Trophoblast cell (in vitro differentiated cells and primary cell): ENCODE results near the gene APLN.

ENCODE experiments used
- DNase-seq, 2 donors: peaks; one replicate each; pipeline ENCODE4 v3.0.0-alpha.2; 2016
- H2AFZ ChIP-seq: 2 replicates; pipeline ENCODE4 v1.6.1; 2013; ENCODE audit warnings: low read length, moderate library complexity, mild to moderate bottlenecking; ENCODE audit not compliant: insufficient read depth, poor library complexity
- H2AK5ac ChIP-seq: 2 replicates; pipeline ENCODE4 v1.6.1; 2013; ENCODE audit warnings: mild to moderate bottlenecking, low read length
- H2BK120ac ChIP-seq: 2 replicates; pipeline ENCODE4 v1.6.1; 2013; ENCODE audit warnings: low read length, mild to moderate bottlenecking, moderate library complexity; ENCODE audit not compliant: insufficient read depth, poor library complexity
- H2BK12ac ChIP-seq: 2 replicates; pipeline ENCODE4 v1.6.1; 2013; ENCODE audit warnings: mild to moderate bottlenecking, low read length, moderate library complexity
- H2BK5ac ChIP-seq: 2 replicates; pipeline ENCODE4 v1.6.1; 2013; ENCODE audit warnings: low read length, low read depth, moderate library complexity, mild to moderate bottlenecking; ENCODE audit not compliant: poor library complexity
- H3K14ac ChIP-seq: 2 replicates; pipeline ENCODE4 v1.6.1; 2013; ENCODE audit warnings: mild to moderate bottlenecking, low read length
- H3K18ac ChIP-seq: 2 replicates; pipeline ENCODE4 v1.6.1; 2013; ENCODE audit warnings: mild to moderate bottlenecking, low read length
- H3K23ac ChIP-seq: 2 replicates; pipeline ENCODE4 v1.6.1; 2013; ENCODE audit warnings: low read length
- H3K27ac ChIP-seq: 2 replicates; pipeline ENCODE4 v1.5.1; 2013; ENCODE audit warnings: low read depth, mild to moderate bottlenecking, inconsistent platforms, low read length, moderate library complexity
- H3K27me3 ChIP-seq: 2 replicates; pipeline ENCODE4 v1.6.1; 2013; ENCODE audit warnings: inconsistent platforms, mild to moderate bottlenecking, low read length, moderate library complexity; ENCODE audit not compliant: insufficient read depth
- H3K36me3 ChIP-seq, 2 experiments: 1 replicate in 1 of 2; 2 replicates in 1 of 2; pipeline ENCODE4 v1.6.1; 2013; ENCODE audit warnings: low read length in 2 of 2, mild to moderate bottlenecking in 2 of 2, moderate library complexity in 1 of 2; ENCODE audit not compliant: insufficient read depth in 2 of 2, control insufficient read depth in 1 of 2
- H3K4ac ChIP-seq: 2 replicates; pipeline ENCODE4 v1.6.1; 2013; ENCODE audit warnings: low read depth, mild to moderate bottlenecking, low read length, moderate library complexity
- H3K4me1 ChIP-seq, 2 experiments: 1 replicate in 1 of 2; 2 replicates in 1 of 2; pipeline ENCODE4 v1.6.1; 2013; ENCODE audit warnings: low read length in 2 of 2, mild to moderate bottlenecking in 2 of 2, moderate library complexity in 1 of 2; ENCODE audit not compliant: insufficient read depth in 2 of 2, control insufficient read depth in 1 of 2
- H3K4me2 ChIP-seq: 2 replicates; pipeline ENCODE4 v1.6.1; 2013; ENCODE audit warnings: inconsistent platforms, mild to moderate bottlenecking, low read length, moderate library complexity
- H3K4me3 ChIP-seq: 2 replicates; pipeline ENCODE4 v1.5.1; 2013; ENCODE audit warnings: mild to moderate bottlenecking, low read depth, low read length, inconsistent platforms
- H3K79me1 ChIP-seq: one replicate; pipeline ENCODE4 v1.6.1; 2013; ENCODE audit warnings: low read length
- H3K79me2 ChIP-seq: 2 replicates; pipeline ENCODE4 v1.6.1; 2013; ENCODE audit warnings: low read length, mild to moderate bottlenecking; ENCODE audit not compliant: control insufficient read depth, insufficient read depth, poor library complexity
- H3K9ac ChIP-seq: 2 replicates; pipeline ENCODE4 v1.6.1; 2013; ENCODE audit warnings: mild to moderate bottlenecking, low read length
- H3K9me3 ChIP-seq: 2 replicates; pipeline ENCODE4 v1.6.1; 2013; ENCODE audit warnings: low read depth, mild to moderate bottlenecking, control low read depth, inconsistent platforms, low read length; ENCODE audit not compliant: insufficient read depth
- H4K12ac ChIP-seq: 2 replicates; pipeline ENCODE4 v1.6.1; 2013; ENCODE audit warnings: low read depth, mild to moderate bottlenecking, low read length, moderate library complexity
- H4K8ac ChIP-seq: 2 replicates; pipeline ENCODE4 v1.6.1; 2013; ENCODE audit warnings: low read depth, mild to moderate bottlenecking, low read length, moderate library complexity
- H4K91ac ChIP-seq: one replicate; pipeline ENCODE4 v1.6.1; 2013; ENCODE audit warnings: low read depth, mild to moderate bottlenecking, low read length, moderate library complexity
- WGBS: extraction: QIAGEN DNeasy Blood & Tissue Kit; methylation state at CpG from one replicate; pipeline ENCODE4 v1.1.7; 2013; ENCODE audit warnings: missing lambda C conversion rate; ENCODE audit not compliant: insufficient read length, insufficient coverage; ENCODE audit errors: extremely low coverage; 5-methylcytosine and 5-hydroxymethylcytosine counted together

Gene APLN

DNA sequence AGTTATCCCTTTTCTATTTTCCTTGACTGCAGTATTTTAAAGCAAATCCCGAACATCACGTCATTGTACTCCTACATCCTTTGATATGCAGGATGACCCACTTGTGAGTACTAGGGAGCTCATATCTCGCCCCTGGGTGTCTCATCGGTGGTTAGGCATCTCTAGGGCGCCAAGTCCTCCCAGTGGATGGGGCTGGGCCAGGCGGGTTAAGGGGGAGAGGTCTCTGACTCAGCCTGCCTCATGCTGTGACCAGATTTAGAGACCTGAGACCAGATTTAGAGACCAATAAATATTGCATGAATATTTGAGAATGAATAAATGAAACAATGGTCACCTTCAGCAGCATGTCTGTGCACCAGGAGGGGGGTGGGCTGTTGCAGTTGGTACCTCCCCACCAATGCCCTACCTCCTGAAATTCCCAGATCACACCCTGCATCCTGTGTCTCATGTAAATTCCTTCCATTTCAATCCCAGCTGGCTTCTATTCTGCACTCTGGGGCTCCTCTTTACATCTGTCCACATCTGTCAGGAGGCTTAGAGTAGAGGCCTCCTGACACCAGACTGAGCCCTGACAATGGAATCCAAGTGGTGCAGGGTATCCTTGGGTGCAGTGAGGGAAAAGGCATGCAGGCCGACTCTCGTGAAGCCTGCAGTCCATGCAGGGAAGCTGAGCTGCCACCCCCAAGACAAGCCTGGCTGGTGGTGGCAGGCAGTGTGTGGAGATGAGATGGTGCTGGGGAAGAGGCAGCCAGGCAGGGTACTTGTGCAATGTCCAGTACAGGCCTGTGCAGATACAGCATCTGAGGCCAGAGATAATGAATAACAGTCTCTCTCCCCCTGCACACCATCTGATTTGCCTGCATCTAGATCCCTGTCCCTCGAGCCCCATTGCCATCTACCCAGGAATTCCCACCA is 5.2 kb downstream of the APLN start:
- Histone ChIP-seq H3K14ac (no peak overlapping the region), H3K4ac (no peak overlapping the region), H3K36me3 (no peaks in the 10 kb centered on the region), H3K27me3 (peaks cover 15% of the 10 kb centered on the region), H4K12ac (no peak overlapping the region), H3K9ac (no peak overlapping the region), H3K9me3 (no peaks in the 10 kb centered on the region), H2BK5ac (no peak overlapping the region), H2AK5ac (no peak overlapping the region), H4K91ac (no peak overlapping the region), H3K18ac (no peak overlapping the region), H3K4me1 (peaks cover 0 to 5% of the 10 kb centered on the region in 2 experiments), H3K4me3 (no peak overlapping the region), H3K23ac (no peak overlapping the region), H2BK120ac (no peak overlapping the region), H3K27ac (no peak overlapping the region), H2BK12ac (no peak overlapping the region), H2AFZ (no peak overlapping the region), H3K79me1 (no peaks in the 10 kb centered on the region), H4K8ac (no peak overlapping the region), H3K79me2 (no peaks in the 10 kb centered on the region), H3K4me2 (no peak overlapping the region)
- DNase-seq = no peak
- WGBS = no CpG with 5 or more reads among the region's 9 CpGs

DNA sequence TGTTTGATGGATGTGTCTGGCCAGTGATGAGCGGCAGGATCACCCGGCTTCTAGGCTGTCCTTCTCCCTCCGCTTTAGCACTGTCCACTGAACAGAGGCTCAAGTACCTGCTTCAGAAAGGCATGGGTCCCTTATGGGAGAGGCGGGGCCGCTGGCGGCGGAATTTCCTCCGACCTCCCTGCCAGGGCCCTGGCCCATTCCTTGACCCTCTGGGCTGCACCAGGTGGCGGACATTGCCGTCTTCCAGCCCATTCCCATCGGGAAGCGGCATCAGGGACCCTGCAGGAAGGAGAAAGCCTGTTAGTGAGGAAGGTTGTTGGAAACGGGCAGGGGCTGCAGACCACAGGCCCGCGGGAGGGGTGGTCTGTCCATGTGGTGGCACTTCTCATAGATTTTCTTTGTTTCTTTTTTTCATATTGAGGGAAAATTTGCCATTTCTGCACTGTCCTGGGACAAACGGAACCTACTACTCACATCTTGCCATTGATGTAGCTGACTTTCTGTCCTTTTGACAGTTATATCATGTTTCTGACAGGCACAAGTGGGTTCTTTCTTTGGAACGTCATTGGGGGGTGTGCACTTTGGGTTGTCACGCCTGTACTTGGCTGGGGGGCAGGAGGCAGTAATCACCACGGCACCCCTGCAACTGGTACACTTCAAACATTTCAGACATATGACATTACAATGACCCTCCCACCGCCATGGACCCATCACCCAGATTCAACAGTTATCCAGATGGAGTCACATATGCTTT is 6.1 kb downstream of the APLN start:
- no CpG with 5 or more reads among the region's 20 CpGs for WGBS
- Histone ChIP-seq H2AFZ (no peak overlapping the region), H3K27ac (no peak overlapping the region), H3K4me3 (no peak overlapping the region), H3K4me1 (no peaks in the 10 kb centered on the region), H3K9ac (no peak overlapping the region), H3K79me2 (no peaks in the 10 kb centered on the region), H3K4ac (no peak overlapping the region), H3K4me2 (no peak overlapping the region), H2BK12ac (no peak overlapping the region), H3K36me3 (no peaks in the 10 kb centered on the region), H4K91ac (no peak overlapping the region), H4K8ac (no peak overlapping the region), H3K23ac (no peak overlapping the region), H4K12ac (no peak overlapping the region), H2BK120ac (no peak overlapping the region), H3K9me3 (no peaks in the 10 kb centered on the region), H3K14ac (no peak overlapping the region), H2BK5ac (no peak overlapping the region), H3K27me3 (peaks cover 10% of the 10 kb centered on the region), H3K18ac (no peak overlapping the region), H2AK5ac (no peak overlapping the region), H3K79me1 (no peaks in the 10 kb centered on the region)
- DNase-seq = no peak

DNA sequence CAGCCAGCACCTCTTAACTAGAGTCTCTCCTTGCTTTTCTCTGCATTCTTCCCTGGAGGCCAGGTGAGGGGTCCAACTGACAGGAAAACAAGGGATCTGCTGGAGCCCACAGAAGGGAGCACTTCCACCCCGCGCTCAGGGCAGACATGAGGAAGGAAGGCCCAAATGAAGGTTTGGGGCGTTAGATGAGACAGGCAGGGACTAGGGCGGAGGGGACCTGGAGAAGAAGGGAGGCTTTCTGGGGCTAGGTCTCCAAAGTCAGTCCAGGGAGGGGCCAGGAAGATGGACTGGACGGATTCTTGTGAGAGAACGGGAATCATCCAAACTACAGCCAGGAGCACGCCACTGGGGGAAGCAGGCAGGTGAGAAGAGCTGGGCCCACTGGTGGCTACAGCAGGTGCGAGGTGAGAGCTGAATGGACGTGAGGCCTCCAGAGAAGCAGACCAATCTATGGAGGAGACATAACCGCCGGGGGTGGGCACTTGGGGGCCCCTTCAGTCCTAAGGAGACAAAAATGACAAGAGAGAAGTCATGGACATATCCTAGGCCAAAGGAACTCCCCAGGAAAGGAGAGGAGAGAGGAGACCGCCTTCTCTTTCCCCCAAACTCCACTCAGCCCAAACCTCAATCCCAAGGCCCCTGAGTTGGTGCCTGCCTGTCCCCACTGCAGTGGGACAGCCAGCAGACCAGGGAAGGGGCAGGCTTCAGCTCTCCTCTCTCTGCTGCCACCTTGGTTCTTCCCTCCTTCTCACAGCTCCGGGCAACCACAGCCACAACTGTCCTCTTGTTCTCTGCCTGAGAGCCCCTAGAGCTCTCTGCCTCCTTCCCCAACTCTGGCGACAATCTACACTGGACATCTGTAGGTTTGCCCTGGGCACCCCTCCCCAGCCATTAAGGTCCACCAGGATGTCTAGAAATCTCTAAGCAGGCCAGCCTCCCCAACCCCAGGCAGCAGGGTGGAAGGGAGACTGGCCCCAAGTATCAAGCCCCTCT is 7.0 kb downstream of the APLN start:
- Histone ChIP-seq H3K4me2 (no peak overlapping the region), H3K9me3 (no peaks in the 10 kb centered on the region), H3K27ac (no peak overlapping the region), H3K4me1 (no peaks in the 10 kb centered on the region), H3K14ac (no peak overlapping the region), H3K4ac (no peak overlapping the region), H3K79me1 (no peaks in the 10 kb centered on the region), H4K12ac (no peak overlapping the region), H3K36me3 (no peaks in the 10 kb centered on the region), H4K91ac (no peak overlapping the region), H2BK12ac (no peak overlapping the region), H3K27me3 (peaks cover 6% of the 10 kb centered on the region), H2BK120ac (no peak overlapping the region), H3K4me3 (no peak overlapping the region), H3K9ac (no peak overlapping the region), H2BK5ac (no peak overlapping the region), H3K23ac (no peak overlapping the region), H3K18ac (no peak overlapping the region), H3K79me2 (no peaks in the 10 kb centered on the region), H2AK5ac (no peak overlapping the region), H2AFZ (no peak overlapping the region), H4K8ac (no peak overlapping the region)
- no CpG with 5 or more reads among the region's 14 CpGs for WGBS
- no peak for DNase-seq
